Measurements from ENCODE around the gene CCDC144A.
"Not testable (repeated sequence)": the region's sequence is repeated elsewhere in the genome, so short reads cannot be mapped to it uniquely, and the experiment has no call there.

Gene CCDC144A

GRCh38 chr17:16689731-16690281, at the start of gene CCDC144A:
TSS of gene CCDC144A (plus strand) at chr17:16690241. CDS start at chr17:16690401, 160 bp downstream.
- not testable (repeated sequence) for H3K9ac ChIP-seq (ENCODE audit: low read depth, low read length); H3K4me3 ChIP-seq (ENCODE audit: low read depth, low read length); H3K4me1 ChIP-seq (ENCODE audit: control insufficient read depth, insufficient read depth, low read length); H3K27me3 ChIP-seq (ENCODE audit: control insufficient read depth, insufficient read depth, low read length); H3K9me3 ChIP-seq (ENCODE audit: control insufficient read depth, insufficient read depth, low read length); H3K36me3 ChIP-seq (ENCODE audit: control insufficient read depth, insufficient read depth, low read length)

- peaks cover 7% of the 10 kb centered on the region for H3K4me1 ChIP-seq (ENCODE audit: control insufficient read depth, insufficient read depth, low read length)
- H3K27me3 ChIP-seq (ENCODE audit: control insufficient read depth, insufficient read depth, low read length) = no peaks in the 10 kb centered on the region
- no peak overlapping the region for H3K9ac ChIP-seq (ENCODE audit: low read depth, low read length)
- H3K4me3 ChIP-seq (ENCODE audit: low read depth, low read length) = no peak overlapping the region
- H3K36me3 ChIP-seq (ENCODE audit: control insufficient read depth, insufficient read depth, low read length) = no peaks in the 10 kb centered on the region
- H3K9me3 ChIP-seq (ENCODE audit: control insufficient read depth, insufficient read depth, low read length) = no peaks in the 10 kb centered on the region
Observed at GRCh38 chr17:16649585-16649984, 40.5 kb upstream of the CCDC144A start.

- Histone ChIP-seq H3K4me3 (ENCODE audit: low read depth, low read length) (no peak overlapping the region), H3K27me3 (ENCODE audit: control insufficient read depth, insufficient read depth, low read length) (no peaks in the 10 kb centered on the region), H3K9ac (ENCODE audit: low read depth, low read length) (no peak overlapping the region), H3K4me1 (ENCODE audit: control insufficient read depth, insufficient read depth, low read length) (peaks cover 7% of the 10 kb centered on the region), H3K9me3 (ENCODE audit: control insufficient read depth, insufficient read depth, low read length) (no peaks in the 10 kb centered on the region), H3K36me3 (ENCODE audit: control insufficient read depth, insufficient read depth, low read length) (no peaks in the 10 kb centered on the region)
Observed at GRCh38 chr17:16652252-16652651, 37.8 kb upstream of the CCDC144A start.

- H3K4me3 ChIP-seq (ENCODE audit: low read depth, low read length) = peak overlapping the region; percentile 63
- H3K36me3 ChIP-seq (ENCODE audit: control insufficient read depth, insufficient read depth, low read length) = no peaks in the 10 kb centered on the region
- H3K4me1 ChIP-seq (ENCODE audit: control insufficient read depth, insufficient read depth, low read length) = peaks cover 7% of the 10 kb centered on the region
- no peaks in the 10 kb centered on the region for H3K9me3 ChIP-seq (ENCODE audit: control insufficient read depth, insufficient read depth, low read length)
- no peaks in the 10 kb centered on the region for H3K27me3 ChIP-seq (ENCODE audit: control insufficient read depth, insufficient read depth, low read length)
- H3K9ac ChIP-seq (ENCODE audit: low read depth, low read length) = peak overlapping the region; percentile 55
Observed at GRCh38 chr17:16652847-16653366, 37.1 kb upstream of the CCDC144A start.

- Histone ChIP-seq H3K36me3 (ENCODE audit: control insufficient read depth, insufficient read depth, low read length) (no peaks in the 10 kb centered on the region), H3K27me3 (ENCODE audit: control insufficient read depth, insufficient read depth, low read length) (no peaks in the 10 kb centered on the region), H3K4me3 (ENCODE audit: low read depth, low read length) (peak within 1 kb of the TSS; percentile 63), H3K4me1 (ENCODE audit: control insufficient read depth, insufficient read depth, low read length) (peaks cover 7% of the 10 kb centered on the region), H3K9me3 (ENCODE audit: control insufficient read depth, insufficient read depth, low read length) (no peaks in the 10 kb centered on the region), H3K9ac (ENCODE audit: low read depth, low read length) (peak within 1 kb of the TSS; percentile 55)
Observed at GRCh38 chr17:16653367-16654041, 36.5 kb upstream of the CCDC144A start, which contains the start of gene ZNF624. TSS of gene ZNF624 (minus strand) at chr17:16653850.

- Histone ChIP-seq H3K9me3 (ENCODE audit: control insufficient read depth, insufficient read depth, low read length) (no peaks in the 10 kb centered on the region), H3K9ac (ENCODE audit: low read depth, low read length) (no peak overlapping the region)
Observed at GRCh38 chr17:16661217-16661616, 28.8 kb upstream of the CCDC144A start.

GRCh38 chr17:16662936-16663335, 27.1 kb upstream of the CCDC144A start:
- H3K4me1 ChIP-seq (ENCODE audit: control insufficient read depth, insufficient read depth, low read length) = no peaks in the 10 kb centered on the region
- no peaks in the 10 kb centered on the region for H3K36me3 ChIP-seq (ENCODE audit: control insufficient read depth, insufficient read depth, low read length)
- H3K9me3 ChIP-seq (ENCODE audit: control insufficient read depth, insufficient read depth, low read length) = no peaks in the 10 kb centered on the region
- H3K9ac ChIP-seq (ENCODE audit: low read depth, low read length) = no peak overlapping the region
- H3K27me3 ChIP-seq (ENCODE audit: control insufficient read depth, insufficient read depth, low read length) = peaks cover 21% of the 10 kb centered on the region
- H3K4me3 ChIP-seq (ENCODE audit: low read depth, low read length) = no peak overlapping the region

More at GRCh38 chr17:16661217-16661616, 28.8 kb upstream of the CCDC144A start:
- no peaks in the 10 kb centered on the region for H3K4me1 ChIP-seq (ENCODE audit: control insufficient read depth, insufficient read depth, low read length)
- H3K4me3 ChIP-seq (ENCODE audit: low read depth, low read length) = no peak overlapping the region
- H3K27me3 ChIP-seq (ENCODE audit: control insufficient read depth, insufficient read depth, low read length) = peaks cover 11% of the 10 kb centered on the region
- H3K36me3 ChIP-seq (ENCODE audit: control insufficient read depth, insufficient read depth, low read length) = no peaks in the 10 kb centered on the region

GRCh38 chr17:16666553-16666906, 23.5 kb upstream of the CCDC144A start:
- Histone ChIP-seq H3K4me3 (ENCODE audit: low read depth, low read length) (peak overlapping the region; percentile 59), H3K27me3 (ENCODE audit: control insufficient read depth, insufficient read depth, low read length) (peaks cover 23% of the 10 kb centered on the region)
- H3K9ac ChIP-seq (ENCODE audit: low read depth, low read length); H3K36me3 ChIP-seq (ENCODE audit: control insufficient read depth, insufficient read depth, low read length); H3K9me3 ChIP-seq (ENCODE audit: control insufficient read depth, insufficient read depth, low read length); H3K4me1 ChIP-seq (ENCODE audit: control insufficient read depth, insufficient read depth, low read length): not testable (repeated sequence)

GRCh38 chr17:16666907-16667636, 23.0 kb upstream of the CCDC144A start:
- not testable (repeated sequence) for H3K9ac ChIP-seq (ENCODE audit: low read depth, low read length); H3K4me1 ChIP-seq (ENCODE audit: control insufficient read depth, insufficient read depth, low read length); H3K36me3 ChIP-seq (ENCODE audit: control insufficient read depth, insufficient read depth, low read length); H3K9me3 ChIP-seq (ENCODE audit: control insufficient read depth, insufficient read depth, low read length)
- Histone ChIP-seq H3K27me3 (ENCODE audit: control insufficient read depth, insufficient read depth, low read length) (peaks cover 23% of the 10 kb centered on the region), H3K4me3 (ENCODE audit: low read depth, low read length) (peak overlapping the region; percentile 59)

GRCh38 chr17:16676676-16677268, 13.3 kb upstream of the CCDC144A start:
- H3K4me1 ChIP-seq (ENCODE audit: control insufficient read depth, insufficient read depth, low read length) = no peaks in the 10 kb centered on the region
- H3K36me3 ChIP-seq (ENCODE audit: control insufficient read depth, insufficient read depth, low read length) = no peaks in the 10 kb centered on the region
- no peak overlapping the region for H3K4me3 ChIP-seq (ENCODE audit: low read depth, low read length)
- H3K27me3 ChIP-seq (ENCODE audit: control insufficient read depth, insufficient read depth, low read length) = no peaks in the 10 kb centered on the region
- H3K9me3 ChIP-seq (ENCODE audit: control insufficient read depth, insufficient read depth, low read length) = no peaks in the 10 kb centered on the region
- no peak overlapping the region for H3K9ac ChIP-seq (ENCODE audit: low read depth, low read length)

GRCh38 chr17:16683290-16684138, 6.5 kb upstream of the CCDC144A start:
- not testable (repeated sequence) for H3K4me1 ChIP-seq (ENCODE audit: control insufficient read depth, insufficient read depth, low read length); H3K9me3 ChIP-seq (ENCODE audit: control insufficient read depth, insufficient read depth, low read length); H3K4me3 ChIP-seq (ENCODE audit: low read depth, low read length); H3K9ac ChIP-seq (ENCODE audit: low read depth, low read length); H3K36me3 ChIP-seq (ENCODE audit: control insufficient read depth, insufficient read depth, low read length); H3K27me3 ChIP-seq (ENCODE audit: control insufficient read depth, insufficient read depth, low read length)
